Glutamatergic neuron (in vitro differentiated cells): ENCODE results near the gene LIMS2. TPM values are rescaled to one million over a fixed set of nuclear protein-coding genes. Genes with fewer than 3 reads are reported as not detected.

ENCODE experiments used
- DNase-seq: peaks from one replicate; pipeline ENCODE4 v3.0.0; 2022
- H3K27ac Mint-ChIP-seq: one replicate; pipeline ENCODE4 v1.8.0; 2020; ENCODE audit warnings: mild to moderate bottlenecking, mixed read lengths, inconsistent platforms; ENCODE audit not compliant: unreplicated experiment
- H3K27me3 Mint-ChIP-seq: one replicate; pipeline ENCODE4 v1.8.0; 2020; ENCODE audit warnings: mild to moderate bottlenecking, moderate library complexity, mixed read lengths, inconsistent platforms; ENCODE audit not compliant: unreplicated experiment
- H3K36me3 Mint-ChIP-seq: one replicate; pipeline ENCODE4 v1.8.0; 2020; ENCODE audit warnings: mild to moderate bottlenecking, mixed read lengths, inconsistent platforms; ENCODE audit not compliant: unreplicated experiment
- H3K4me1 Mint-ChIP-seq: one replicate; pipeline ENCODE4 v1.8.0; 2020; ENCODE audit warnings: mild to moderate bottlenecking, low read depth, mixed read lengths, inconsistent platforms; ENCODE audit not compliant: unreplicated experiment
- H3K4me3 Mint-ChIP-seq: one replicate; pipeline ENCODE4 v1.8.0; 2020; ENCODE audit warnings: mild to moderate bottlenecking, mixed read lengths, inconsistent platforms; ENCODE audit not compliant: unreplicated experiment
- H3K9me3 Mint-ChIP-seq: one replicate; pipeline ENCODE4 v1.8.0; 2020; ENCODE audit warnings: mild to moderate bottlenecking, moderate library complexity, mixed read lengths, inconsistent platforms; ENCODE audit not compliant: unreplicated experiment
- CTCF ChIP-seq: fragments of 200-600 bp; sonication (generic); IDR thresholded peaks from one replicate; pipeline ENCODE4 v1.5.0; 2021; ENCODE audit not compliant: partially characterized antibody, unreplicated experiment
- total RNA-seq: library from RNA; stranded (reverse); fragmentation: NEBNext Ultra II Directional; extraction: Animal tissue kit (Norgen Biotek cat#: 25700); gene quantifications from one replicate; pipeline ENCODE4 v1.2.1, GENCODE V29; 2021; ENCODE audit not compliant: unreplicated experiment

LIMS2 gene
- total RNA-seq, 1 donor from 2014 or later, result 0.29 TPM

GRCh38 chr2:127619203-127619590, 56.1 kb downstream of the LIMS2 start:
- peak overlapping the region; percentile 43 for H3K27ac Mint-ChIP-seq
- TF ChIP-seq CTCF, result no peak
- peaks cover 10% of the 10 kb centered on the region for H3K4me1 Mint-ChIP-seq
- peaks cover 10% of the 10 kb centered on the region for H3K27me3 Mint-ChIP-seq
- no peak overlapping the region for H3K4me3 Mint-ChIP-seq
- H3K9me3 Mint-ChIP-seq, result peaks cover 5% of the 10 kb centered on the region
- no peak for DNase-seq
- peaks cover 9% of the 10 kb centered on the region for H3K36me3 Mint-ChIP-seq

GRCh38 chr2:127618551-127619202, 56.7 kb downstream of the LIMS2 start:
- H3K27ac Mint-ChIP-seq, result no peak overlapping the region

GRCh38 chr2:127615511-127616166, 59.7 kb downstream of the LIMS2 start:
- H3K4me1 Mint-ChIP-seq, result peaks cover 7% of the 10 kb centered on the region
- no peak for DNase-seq
- H3K4me3 Mint-ChIP-seq, result no peak overlapping the region
- TF ChIP-seq CTCF, result no peak
- peaks cover 11% of the 10 kb centered on the region for H3K9me3 Mint-ChIP-seq
- H3K27ac Mint-ChIP-seq, result no peak overlapping the region
- peaks cover 9% of the 10 kb centered on the region for H3K36me3 Mint-ChIP-seq
- peaks cover 6% of the 10 kb centered on the region for H3K27me3 Mint-ChIP-seq

More at GRCh38 chr2:127618551-127619202, 56.7 kb downstream of the LIMS2 start:
- no peak for TF ChIP-seq CTCF
- Mint-ChIP-seq H3K4me3 (no peak overlapping the region), H3K27me3 (peaks cover 10% of the 10 kb centered on the region), H3K9me3 (peaks cover 8% of the 10 kb centered on the region), H3K36me3 (peaks cover 9% of the 10 kb centered on the region), H3K4me1 (peaks cover 10% of the 10 kb centered on the region)
- no peak for DNase-seq

GRCh38 chr2:127614731-127615130, 60.6 kb downstream of the LIMS2 start:
- TF ChIP-seq CTCF, result no peak
- Mint-ChIP-seq H3K27ac (no peak overlapping the region), H3K9me3 (peaks cover 11% of the 10 kb centered on the region), H3K36me3 (peaks cover 9% of the 10 kb centered on the region), H3K4me1 (peaks cover 6% of the 10 kb centered on the region), H3K27me3 (peaks cover 6% of the 10 kb centered on the region), H3K4me3 (no peak overlapping the region)
- DNase-seq, result no peak

- DNase-seq, result no peak
- peaks cover 6% of the 10 kb centered on the region for H3K27me3 Mint-ChIP-seq
- H3K9me3 Mint-ChIP-seq, result peaks cover 11% of the 10 kb centered on the region
- no peak for TF ChIP-seq CTCF
- H3K36me3 Mint-ChIP-seq, result peaks cover 9% of the 10 kb centered on the region
- no peak overlapping the region for H3K27ac Mint-ChIP-seq
- H3K4me3 Mint-ChIP-seq, result no peak overlapping the region
- H3K4me1 Mint-ChIP-seq, result peaks cover under 1% of the 10 kb centered on the region
Observed at GRCh38 chr2:127614246-127614645, 61.1 kb downstream of the LIMS2 start.
